Kidney epithelial cell (primary cell): ENCODE measurements around the gene SUGCT. TPM values are rescaled to one million over a fixed set of nuclear protein-coding genes. Genes with fewer than 3 reads are reported as not detected.

ENCODE experiments used
- DNase-seq: peaks from one replicate; pipeline ENCODE4 v3.0.0-alpha.2; 2010; ENCODE audit warnings: low read depth
- H3K27me3 ChIP-seq: 2 replicates; pipeline ENCODE4 v1.6.0; 2011; ENCODE audit warnings: low read length; ENCODE audit not compliant: control insufficient read depth, insufficient read depth
- H3K36me3 ChIP-seq: 2 replicates; pipeline ENCODE4 v1.5.1; 2011; ENCODE audit warnings: low read length; ENCODE audit not compliant: control insufficient read depth, insufficient read depth
- H3K4me3 ChIP-seq: 2 replicates; pipeline ENCODE4 v1.5.1; 2011; ENCODE audit warnings: low read depth, mild to moderate bottlenecking, control low read depth, low read length
- CTCF ChIP-seq: IDR thresholded peaks from 2 replicates; pipeline ENCODE4 v1.5.1; 2011; ENCODE audit warnings: mild to moderate bottlenecking, moderate library complexity, low read length, control low read depth, inconsistent platforms; ENCODE audit not compliant: insufficient read depth, poor library complexity, severe bottlenecking
- total RNA-seq: library from RNA; depleted of rRNA; stranded (reverse); fragments of >200 nt; gene quantifications from 2 replicates; pipeline ENCODE4 v1.2.3, GENCODE V29; 2015

Gene SUGCT
- total RNA-seq, 1 donor from 2014 or later = 4.0 TPM

- no peaks in the 10 kb centered on the region for H3K36me3 ChIP-seq
- no peak for TF ChIP-seq CTCF
- DNase-seq = no peak
- no peaks in the 10 kb centered on the region for H3K27me3 ChIP-seq
- H3K4me3 ChIP-seq = no peak overlapping the region
Measured at GRCh38 chr7:40799493-40800403, 664.9 kb downstream of the SUGCT start.

- no peaks in the 10 kb centered on the region for H3K36me3 ChIP-seq
- TF ChIP-seq CTCF = no peak
- no peaks in the 10 kb centered on the region for H3K27me3 ChIP-seq
- no peak overlapping the region for H3K4me3 ChIP-seq
- DNase-seq = no peak
Measured at GRCh38 chr7:40800771-40801170, 666.0 kb downstream of the SUGCT start.

GRCh38 chr7:40802497-40802896 lies 667.7 kb downstream of the SUGCT start:
- TF ChIP-seq CTCF = no peak
- no peaks in the 10 kb centered on the region for H3K36me3 ChIP-seq
- H3K4me3 ChIP-seq = no peak overlapping the region
- H3K27me3 ChIP-seq = no peaks in the 10 kb centered on the region
- DNase-seq = no peak

GRCh38 chr7:40804477-40805215 lies 669.8 kb downstream of the SUGCT start:
- no peaks in the 10 kb centered on the region for H3K36me3 ChIP-seq
- H3K27me3 ChIP-seq = no peaks in the 10 kb centered on the region

GRCh38 chr7:40805361-40805760 lies 670.6 kb downstream of the SUGCT start:
- no peak for DNase-seq
- no peak for TF ChIP-seq CTCF
- H3K27me3 ChIP-seq = no peaks in the 10 kb centered on the region
- H3K36me3 ChIP-seq = no peaks in the 10 kb centered on the region
- H3K4me3 ChIP-seq = no peak overlapping the region

More at GRCh38 chr7:40804477-40805215, 669.8 kb downstream of the SUGCT start:
- TF ChIP-seq CTCF = no peak
- no peak overlapping the region for H3K4me3 ChIP-seq
- no peak for DNase-seq
